Uterus (tissue), 4 donors: ENCODE data around the gene GPR12. TPM values are rescaled to one million over a fixed set of nuclear protein-coding genes. Genes with fewer than 3 reads are reported as not detected.

Source experiments
- DNase-seq, 2 donors: peaks; one replicate each; pipeline ENCODE4 v3.0.0-alpha.2; 2019 to 2020
- H3K27ac ChIP-seq, 2 donors: fragments of 200-600 bp; sonication (generic); 1 replicate in 1 of 2; 2 replicates in 1 of 2; pipeline ENCODE4 v1.5.1; 2016 to 2018
- H3K27me3 ChIP-seq, 2 donors: fragments of 200-600 bp; sonication (generic); one replicate each; pipeline ENCODE4 v1.5.1; 2018 to 2019; ENCODE audit warnings: control low read depth in 1 of 2
- H3K36me3 ChIP-seq, 2 donors: fragments of 200-600 bp; sonication (generic); one replicate each; pipeline ENCODE4 v1.5.1; 2019; ENCODE audit warnings: control low read depth in 1 of 2
- H3K4me1 ChIP-seq, 2 donors: fragments of 200-600 bp; sonication (generic); one replicate each; pipeline ENCODE4 v1.5.1; 2018 to 2019; ENCODE audit warnings: control low read depth in 1 of 2
- H3K4me3 ChIP-seq, 2 donors: fragments of 200-600 bp; sonication (generic); 1 replicate in 1 of 2; 2 replicates in 1 of 2; pipeline ENCODE4 v1.5.1; 2018 to 2019; ENCODE audit warnings: mild to moderate bottlenecking in 1 of 2
- H3K9me3 ChIP-seq, 2 donors: fragments of 200-600 bp; sonication (generic); one replicate each; pipeline ENCODE4 v1.5.1; 2019; ENCODE audit warnings: control low read depth in 1 of 2
- CTCF ChIP-seq, 4 experiments: fragments of 200-600 bp in 2 of 4; fragments of 450-650 bp in 2 of 4; sonication (generic) in 2 of 4; IDR thresholded peaks; one replicate each; pipeline ENCODE4 v1.5.1; 2016 to 2019; ENCODE audit warnings: antibody characterized with exemption in 4 of 4, mild to moderate bottlenecking in 2 of 4, moderate library complexity in 1 of 4
- POLR2A ChIP-seq, 2 donors: fragments of 450-650 bp; IDR thresholded peaks; one replicate each; pipeline ENCODE4 v1.6.1; 2016; ENCODE audit warnings: antibody characterized with exemption in 2 of 2, mild to moderate bottlenecking in 1 of 2, moderate library complexity in 1 of 2
- intact Hi-C: fragments of 100-400 bp; cut with DNase I; formaldehyde crosslinking; loops from one replicate; pipeline ENCODE4 v1.15.1; 2023; ENCODE audit warnings: low total_unique reads
- total RNA-seq, 4 donors: library from RNA; depleted of rRNA in 3 of 4; stranded (reverse); fragments of >200 nt in 3 of 4; gene quantifications; one replicate each; pipeline versions ENCODE4 v1.1.0 to v1.2.4, GENCODE V29; 2014 to 2023
- donor health status: DM: yes; HTN: yes; CAD: no.

The GPR12 gene
- total RNA-seq, 4 donors from 2014 or later = not detected

GRCh38 chr13:26759249-26759906 is 1.2 kb downstream of the GPR12 start:
- Histone ChIP-seq H3K4me3 (no peak overlapping the region), H3K27me3 (peaks cover 6 to 31% of the 10 kb centered on the region in 2 donors), H3K27ac (no peak overlapping the region), H3K36me3 (no peaks in the 10 kb centered on the region), H3K9me3 (no peaks in the 10 kb centered on the region), H3K4me1 (peaks cover 0 to 4% of the 10 kb centered on the region in 2 donors)
- no peak for TF ChIP-seq CTCF (IDR thresholded peaks at IDR 0.05)
- TF ChIP-seq POLR2A (IDR thresholded peaks at IDR 0.05) = no peak
- DNase-seq = no peak
- intact Hi-C loops = no loop called here

DNA sequence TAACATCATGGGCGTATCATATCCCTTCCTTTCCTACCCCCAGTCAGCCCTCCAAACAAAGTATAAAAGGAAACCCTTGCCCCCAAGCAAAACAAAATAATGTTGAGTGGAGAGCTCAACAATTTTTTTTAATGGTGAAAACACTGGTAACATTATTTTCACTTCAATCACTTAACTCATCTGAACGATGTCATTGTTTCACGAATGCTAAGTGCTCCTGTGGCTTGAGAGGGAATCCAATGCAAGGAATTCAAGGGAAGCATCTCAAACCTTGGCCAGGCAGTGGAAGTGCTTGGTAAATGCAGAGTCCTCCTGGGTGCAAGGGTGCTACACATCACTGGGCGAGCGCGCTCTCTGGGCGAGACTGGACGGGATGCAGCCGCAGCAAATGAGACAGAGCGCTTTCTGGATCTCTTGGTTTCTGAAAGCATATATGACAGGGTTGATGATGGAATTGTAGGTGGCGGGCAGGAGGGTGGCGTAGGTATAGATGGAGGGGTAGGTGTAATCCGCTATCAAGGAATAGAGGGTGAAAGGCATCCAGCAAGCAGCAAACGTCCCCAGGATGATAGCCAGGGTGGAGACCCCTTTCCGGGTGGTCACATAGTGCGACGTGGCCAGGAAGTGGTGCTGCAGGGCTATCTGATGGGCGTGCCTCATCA is 2.0 kb downstream of the GPR12 start:
- intact Hi-C loops = no loop called here
- Histone ChIP-seq H3K27ac (no peak overlapping the region), H3K4me3 (no peak overlapping the region), H3K27me3 (peaks cover 6 to 31% of the 10 kb centered on the region in 2 donors), H3K4me1 (peaks cover 0 to 4% of the 10 kb centered on the region in 2 donors), H3K36me3 (no peaks in the 10 kb centered on the region), H3K9me3 (no peaks in the 10 kb centered on the region)
- no peak for DNase-seq
- TF ChIP-seq CTCF (IDR thresholded peaks at IDR 0.05) (no peak), POLR2A (IDR thresholded peaks at IDR 0.05) (no peak)

GRCh38 chr13:26756961-26757360 is 3.6 kb downstream of the GPR12 start:
- intact Hi-C loops = no loop called here
- no peaks in the 10 kb centered on the region for H3K36me3 ChIP-seq

DNA sequence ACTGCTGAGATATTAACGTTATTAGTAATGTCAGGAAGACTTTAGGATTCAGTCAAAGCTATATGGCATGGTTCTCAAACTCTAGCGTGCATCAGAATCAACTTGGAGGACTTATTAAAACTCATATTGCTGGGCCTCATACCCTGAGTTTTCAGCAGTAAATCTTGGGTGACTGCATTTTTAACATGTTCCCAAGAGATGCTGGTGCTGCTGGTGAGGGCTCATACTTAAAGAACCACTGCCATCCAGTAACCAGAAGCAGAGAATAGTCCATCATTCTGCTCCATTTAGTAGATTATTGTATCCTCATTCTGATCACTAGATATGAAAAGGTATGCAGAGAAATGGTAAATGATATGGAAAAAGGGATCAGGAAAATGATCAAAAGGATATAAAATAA is 7.9 kb downstream of the GPR12 start:
- no peak overlapping the region for H3K4me3 ChIP-seq
- intact Hi-C loops = no loop called here
- H3K9me3 ChIP-seq = no peaks in the 10 kb centered on the region

More at GRCh38 chr13:26756961-26757360, 3.6 kb downstream of the GPR12 start:
- no peaks in the 10 kb centered on the region for H3K9me3 ChIP-seq
- H3K4me1 ChIP-seq = peaks cover 0 to 4% of the 10 kb centered on the region in 2 donors
- no peak overlapping the region for H3K27ac ChIP-seq
- no peak for TF ChIP-seq POLR2A (IDR thresholded peaks at IDR 0.05)
- TF ChIP-seq CTCF (IDR thresholded peaks at IDR 0.05) = no peak
- peaks cover 6 to 31% of the 10 kb centered on the region in 2 donors for H3K27me3 ChIP-seq
- H3K4me3 ChIP-seq = no peak overlapping the region
- DNase-seq = no peak

More for the DNA sequence above, 7.9 kb downstream of the GPR12 start:
- peaks cover 0 to 6% of the 10 kb centered on the region in 2 donors for H3K27me3 ChIP-seq
- no peaks in the 10 kb centered on the region for H3K36me3 ChIP-seq
- H3K27ac ChIP-seq = no peak overlapping the region
- DNase-seq = no peak
- TF ChIP-seq CTCF (IDR thresholded peaks at IDR 0.05) (no peak), POLR2A (IDR thresholded peaks at IDR 0.05) (no peak)
- no peaks in the 10 kb centered on the region for H3K4me1 ChIP-seq
